Activated T-helper 2 cell treated with anti-CD3 and anti-CD28 coated beads, Interferon-gamma antibody, Interleukin-2, Interleukin-4, amounts not matched to agents 10 μg/mL and 5 μg/mL and 100 μg/mL, durations not matched to agents 14 hours and 24 hours and 36 hours (primary cell): ENCODE measurements around the gene IGSF8. TPM values are rescaled to one million over a fixed set of nuclear protein-coding genes. Genes with fewer than 3 reads are reported as not detected.

Experiments used
- DNase-seq: peaks from one replicate; pipeline ENCODE4 v3.0.0; 2021; ENCODE audit warnings: low spot score
- H3K27ac Mint-ChIP-seq: one replicate; pipeline ENCODE4 v1.8.0; 2021; ENCODE audit warnings: mixed read lengths
- H3K27me3 Mint-ChIP-seq: one replicate; pipeline ENCODE4 v1.8.0; 2021; ENCODE audit warnings: low read depth, mixed read lengths
- H3K36me3 Mint-ChIP-seq: one replicate; pipeline ENCODE4 v1.8.0; 2021; ENCODE audit warnings: low read depth, mixed read lengths
- H3K4me1 Mint-ChIP-seq: one replicate; pipeline ENCODE4 v1.8.0; 2021; ENCODE audit warnings: low read depth, mixed read lengths
- H3K4me3 Mint-ChIP-seq: one replicate; pipeline ENCODE4 v1.8.0; 2021; ENCODE audit warnings: low read depth, mild to moderate bottlenecking, moderate library complexity, mixed read lengths
- H3K9me3 Mint-ChIP-seq: one replicate; pipeline ENCODE4 v1.8.0; 2021; ENCODE audit warnings: mixed read lengths
- intact Hi-C: fragments of 100-400 bp; cut with micrococcal nuclease; formaldehyde crosslinking; loops from one replicate; pipeline ENCODE4 v1.15.1; 2023
- total RNA-seq: library from RNA; stranded (reverse); gene quantifications from 2 replicates; pipeline ENCODE4 v1.2.3, GENCODE V29; 2022

The IGSF8 gene
- total RNA-seq, 1 donor from 2014 or later = 34.1 TPM

DNA sequence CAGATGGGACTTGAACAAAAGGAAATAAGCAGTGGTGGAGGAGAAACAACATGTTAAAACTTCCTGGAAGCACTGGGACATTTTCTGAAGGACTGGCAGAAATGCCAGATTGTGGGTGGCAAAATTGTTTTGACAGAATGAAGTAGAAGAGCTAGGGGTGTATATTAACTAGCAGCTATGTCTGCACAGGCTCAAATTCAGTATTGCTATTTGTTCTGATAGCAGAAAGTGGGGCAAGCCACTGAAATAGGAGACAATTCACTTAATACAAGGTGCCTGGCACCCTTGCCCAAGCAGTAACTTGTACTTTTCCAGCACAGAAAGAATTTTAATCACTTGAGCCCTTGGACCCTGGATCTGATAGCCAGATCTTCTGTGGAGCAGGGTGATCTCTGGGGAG is 54.9 kb downstream of the IGSF8 start:
- Mint-ChIP-seq H3K9me3 (no peaks in the 10 kb centered on the region), H3K36me3 (no peaks in the 10 kb centered on the region), H3K27me3 (peaks cover 11% of the 10 kb centered on the region), H3K4me1 (peaks cover 12% of the 10 kb centered on the region), H3K27ac (no peak overlapping the region), H3K4me3 (no peak overlapping the region)
- intact Hi-C loops = no loop called here
- DNase-seq = no peak

Other genes with a start within 250 kb of the IGSF8 start
- not detected in 2 replicates for gene VSIG8, start 236.0 kb downstream of the IGSF8 start, total RNA-seq
- gene CFAP45, start 198.5 kb downstream of the IGSF8 start, total RNA-seq = 1.5 and 2.3 TPM in 2 replicates
- gene TAGLN2, start 173.1 kb downstream of the IGSF8 start, total RNA-seq = 558 and 578 TPM in 2 replicates
- not detected in 2 replicates for gene IGSF9, start 153.0 kb downstream of the IGSF8 start, total RNA-seq
- not detected in 2 replicates for gene SLAMF9, start 144.4 kb downstream of the IGSF8 start, total RNA-seq
- 6.7 and 7.1 TPM in 2 replicates for gene PIGM, start 66.6 kb downstream of the IGSF8 start, total RNA-seq
- 0.11 TPM in 1 of 2 replicates, not detected in the other for gene KCNJ10, start 28.5 kb downstream of the IGSF8 start, total RNA-seq
- not detected in 2 replicates for gene KCNJ9, start 17.1 kb downstream of the IGSF8 start, total RNA-seq
- gene ATP1A2, start 17.1 kb upstream of the IGSF8 start, total RNA-seq = not detected in 2 replicates
- gene ATP1A4, start 53.0 kb upstream of the IGSF8 start, total RNA-seq = 0.41 and 0.55 TPM in 2 replicates
- gene CASQ1, start 92.0 kb upstream of the IGSF8 start, total RNA-seq = 0.30 and 0.37 TPM in 2 replicates
- gene PEA15, start 106.8 kb upstream of the IGSF8 start, total RNA-seq = 61.0 and 61.7 TPM in 2 replicates
- 132 and 143 TPM in 2 replicates for gene DCAF8, start 163.9 kb upstream of the IGSF8 start, total RNA-seq
- 60.9 and 68.5 TPM in 2 replicates for gene PEX19, start 186.5 kb upstream of the IGSF8 start, total RNA-seq
- 153 and 154 TPM in 2 replicates for gene COPA, start 244.6 kb upstream of the IGSF8 start, total RNA-seq
- 65.3 and 72.4 TPM in 2 replicates for gene NCSTN, start 244.8 kb upstream of the IGSF8 start, total RNA-seq